Bone marrow (tissue), 2 donors: ENCODE data around the gene TMEM220.
A peak's percentile ranks its signal among the peaks of the same experiment; 100 is the strongest.

Source experiments
- DNase-seq, 2 donors: peaks; one replicate each; lab custom pipeline; 2025; lab: John Stamatoyannopoulos, UW

TMEM220 gene

GRCh38 chr17:10729334-10730193 is at the start of gene TMEM220:
TMEM220 (minus strand) TSS chr17:10730023; CDS start chr17:10729851, 172 bp downstream.
- peak in 1 of 2 donors; percentile 31 for DNase-seq

- no peak for DNase-seq
Observed at GRCh38 chr17:10779609-10780008, 49.8 kb upstream of the TMEM220 start.

- DNase-seq: no peak
Observed at GRCh38 chr17:10777890-10778289, 48.1 kb upstream of the TMEM220 start.

- DNase-seq: no peak
Observed at GRCh38 chr17:10777131-10777807, 47.4 kb upstream of the TMEM220 start.

GRCh38 chr17:10776381-10776780 is 46.6 kb upstream of the TMEM220 start:
- no peak for DNase-seq

GRCh38 chr17:10775740-10776356 is 46.0 kb upstream of the TMEM220 start:
- no peak for DNase-seq

- no peak for DNase-seq
Observed at GRCh38 chr17:10775058-10775457, 45.2 kb upstream of the TMEM220 start.

GRCh38 chr17:10773391-10773790 is 43.6 kb upstream of the TMEM220 start:
- no peak for DNase-seq

GRCh38 chr17:10772425-10773380 is 42.9 kb upstream of the TMEM220 start:
- DNase-seq: peak in 1 of 2 donors; percentile 2

GRCh38 chr17:10771148-10771547 is 41.3 kb upstream of the TMEM220 start:
- no peak for DNase-seq

- DNase-seq: no peak
Observed at GRCh38 chr17:10769840-10770239, 40.0 kb upstream of the TMEM220 start.

GRCh38 chr17:10768750-10769251 is 39.0 kb upstream of the TMEM220 start:
- no peak for DNase-seq

- DNase-seq: no peak
Observed at GRCh38 chr17:10767232-10767631, 37.4 kb upstream of the TMEM220 start.

GRCh38 chr17:10762037-10762436 is 32.2 kb upstream of the TMEM220 start:
- no peak for DNase-seq

GRCh38 chr17:10761281-10761680 is 31.5 kb upstream of the TMEM220 start:
- no peak for DNase-seq

GRCh38 chr17:10758062-10758461 is 28.2 kb upstream of the TMEM220 start:
- DNase-seq: no peak

- no peak for DNase-seq
Observed at GRCh38 chr17:10757647-10758046, 27.8 kb upstream of the TMEM220 start.

GRCh38 chr17:10757067-10757466 is 27.2 kb upstream of the TMEM220 start:
- no peak for DNase-seq

GRCh38 chr17:10756619-10757018 is 26.8 kb upstream of the TMEM220 start:
- DNase-seq: no peak

- DNase-seq: no peak
Observed at GRCh38 chr17:10756185-10756584, 26.4 kb upstream of the TMEM220 start.

GRCh38 chr17:10755592-10756127 is 25.8 kb upstream of the TMEM220 start:
- DNase-seq: no peak
